Tibial nerve (tissue), 4 donors: ENCODE data around the gene MAOA.

Source experiments
- EP300 ChIP-seq, 2 donors: sonication (generic); formaldehyde crosslinking; IDR thresholded peaks; one replicate each; pipeline ENCODE4 v1.6.1; 2017; ENCODE audit warnings: antibody characterized with exemption in 2 of 2, mild to moderate bottlenecking in 1 of 2
- POLR2A ChIP-seq, 2 donors: fragments of 450-650 bp; IDR thresholded peaks; one replicate each; pipeline ENCODE4 v1.6.1; 2017; ENCODE audit warnings: antibody characterized with exemption in 2 of 2, mild to moderate bottlenecking in 2 of 2, moderate library complexity in 2 of 2
- TF ChIP-seq, protein P1 (sequence below), 5 experiments: fragments of 200-600 bp in 3 of 5; fragments of 450-650 bp in 2 of 5; sonication (generic) in 3 of 5; IDR thresholded peaks; one replicate each; pipeline ENCODE4 v1.5.1; 2016 to 2019; ENCODE audit warnings: antibody characterized with exemption in 5 of 5, mild to moderate bottlenecking in 3 of 5, moderate library complexity in 2 of 5

DNA sequence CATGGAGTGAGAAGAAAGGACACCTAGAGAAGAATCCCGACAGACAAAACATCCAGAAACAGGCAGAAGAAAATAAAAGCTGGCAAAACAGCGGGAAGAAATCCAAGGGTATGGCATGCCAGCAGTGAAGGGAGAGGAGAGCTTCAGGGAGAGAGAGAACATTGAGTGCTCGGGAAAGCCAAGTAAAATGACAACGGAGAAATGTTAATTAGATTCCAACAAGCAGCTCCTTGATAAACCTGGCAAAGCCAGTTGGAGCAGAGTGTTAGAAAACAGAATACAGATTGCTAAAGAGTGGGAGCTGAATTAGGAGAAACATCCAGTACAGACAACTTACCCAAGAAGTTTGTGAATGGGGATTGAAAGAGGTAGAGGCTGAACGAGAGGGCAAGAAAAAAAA lies 40.4 kb upstream of the MAOA start:
- TF ChIP-seq, protein P1, sequence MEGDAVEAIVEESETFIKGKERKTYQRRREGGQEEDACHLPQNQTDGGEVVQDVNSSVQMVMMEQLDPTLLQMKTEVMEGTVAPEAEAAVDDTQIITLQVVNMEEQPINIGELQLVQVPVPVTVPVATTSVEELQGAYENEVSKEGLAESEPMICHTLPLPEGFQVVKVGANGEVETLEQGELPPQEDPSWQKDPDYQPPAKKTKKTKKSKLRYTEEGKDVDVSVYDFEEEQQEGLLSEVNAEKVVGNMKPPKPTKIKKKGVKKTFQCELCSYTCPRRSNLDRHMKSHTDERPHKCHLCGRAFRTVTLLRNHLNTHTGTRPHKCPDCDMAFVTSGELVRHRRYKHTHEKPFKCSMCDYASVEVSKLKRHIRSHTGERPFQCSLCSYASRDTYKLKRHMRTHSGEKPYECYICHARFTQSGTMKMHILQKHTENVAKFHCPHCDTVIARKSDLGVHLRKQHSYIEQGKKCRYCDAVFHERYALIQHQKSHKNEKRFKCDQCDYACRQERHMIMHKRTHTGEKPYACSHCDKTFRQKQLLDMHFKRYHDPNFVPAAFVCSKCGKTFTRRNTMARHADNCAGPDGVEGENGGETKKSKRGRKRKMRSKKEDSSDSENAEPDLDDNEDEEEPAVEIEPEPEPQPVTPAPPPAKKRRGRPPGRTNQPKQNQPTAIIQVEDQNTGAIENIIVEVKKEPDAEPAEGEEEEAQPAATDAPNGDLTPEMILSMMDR (IDR thresholded peaks at IDR 0.05) = no peak
- no peak for TF ChIP-seq POLR2A (IDR thresholded peaks at IDR 0.05)
- no peak for TF ChIP-seq EP300 (IDR thresholded peaks at IDR 0.05)
